Ectodermal cell (in vitro differentiated cells): ENCODE measurements around the gene PRDM15.

Experiments
- H3K27ac ChIP-seq: 2 replicates; pipeline ENCODE4 v1.7.0; 2013; ENCODE audit warnings: mild to moderate bottlenecking, low read depth, low read length; ENCODE audit not compliant: insufficient read depth, poor library complexity, severe bottlenecking
- H3K27me3 ChIP-seq: 2 replicates; pipeline ENCODE4 v1.7.0; 2013; ENCODE audit warnings: mild to moderate bottlenecking, low read length; ENCODE audit not compliant: insufficient read depth, control insufficient read depth, poor library complexity, severe bottlenecking
- H3K36me3 ChIP-seq: one replicate; pipeline ENCODE4 v1.7.0; 2013; ENCODE audit warnings: low read length; ENCODE audit not compliant: control insufficient read depth, insufficient read depth
- H3K4me1 ChIP-seq: one replicate; pipeline ENCODE4 v1.7.0; 2013; ENCODE audit warnings: low read length; ENCODE audit not compliant: control insufficient read depth, insufficient read depth
- H3K4me3 ChIP-seq: 2 replicates; pipeline ENCODE4 v1.7.0; 2013; ENCODE audit warnings: low read depth, low read length, control low read depth; ENCODE audit not compliant: insufficient read depth
- H3K9me3 ChIP-seq: 2 replicates; pipeline ENCODE4 v1.7.0; 2013; ENCODE audit warnings: mild to moderate bottlenecking, low read length, moderate library complexity; ENCODE audit not compliant: control insufficient read depth
- whole genome bisulfite sequencing, 2 experiments: methylation state at CpG; one replicate each; pipeline ENCODE4 v1.1.7; 2013; ENCODE audit warnings: missing lambda C conversion rate in 2 of 2; 5-methylcytosine and 5-hydroxymethylcytosine counted together

PRDM15 gene

DNA sequence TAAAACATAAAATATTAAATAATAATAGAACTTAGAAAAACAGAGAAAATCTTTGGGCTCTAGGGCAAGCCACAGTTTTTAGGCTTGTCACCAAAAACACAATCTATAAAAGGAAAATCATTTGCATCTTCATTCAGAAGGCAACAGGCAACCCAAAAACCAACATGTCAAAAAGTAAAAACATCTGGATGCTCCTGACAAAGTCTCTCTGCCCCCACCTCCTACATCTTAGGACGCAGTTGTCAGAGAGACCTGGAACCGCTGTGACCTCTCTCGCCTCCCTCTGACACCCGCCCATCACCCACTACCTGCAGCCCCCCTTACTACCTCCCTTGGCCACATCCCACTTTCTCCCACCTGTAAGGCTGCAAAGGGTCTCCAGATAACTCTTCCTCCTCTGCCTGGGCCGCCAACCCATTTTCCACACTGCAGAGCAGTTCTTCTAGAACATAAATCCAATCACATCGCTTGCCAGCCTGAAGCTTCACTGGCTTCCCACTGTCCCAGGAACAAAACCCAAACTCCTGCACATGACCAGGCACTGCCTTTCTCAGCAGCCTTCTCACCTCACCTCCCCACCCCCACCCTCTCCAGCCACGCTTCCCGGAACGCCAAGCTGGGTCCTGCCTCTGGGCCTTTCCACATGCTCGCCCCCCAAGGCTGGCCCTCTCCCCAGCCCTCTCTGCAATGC is 14.7 kb downstream of the PRDM15 start:
- WGBS, 2 experiments: 82 to 86% methylated on average over 10 of the region's 10 CpGs
- no peak overlapping the region for H3K27ac ChIP-seq
- H3K4me3 ChIP-seq: no peak overlapping the region
- no peaks in the 10 kb centered on the region for H3K27me3 ChIP-seq
- H3K9me3 ChIP-seq: no peaks in the 10 kb centered on the region
- H3K36me3 ChIP-seq: no peaks in the 10 kb centered on the region
- H3K4me1 ChIP-seq: no peaks in the 10 kb centered on the region

GRCh38 chr21:41863439-41863740 is 15.8 kb downstream of the PRDM15 start:
- H3K36me3 ChIP-seq: no peaks in the 10 kb centered on the region
- H3K4me3 ChIP-seq: no peak overlapping the region
- no peaks in the 10 kb centered on the region for H3K27me3 ChIP-seq
- no peak overlapping the region for H3K27ac ChIP-seq
- H3K9me3 ChIP-seq: no peaks in the 10 kb centered on the region
- H3K4me1 ChIP-seq: no peaks in the 10 kb centered on the region
- WGBS, 2 experiments: 97 to 98% methylated on average over 4 of the region's 4 CpGs

DNA sequence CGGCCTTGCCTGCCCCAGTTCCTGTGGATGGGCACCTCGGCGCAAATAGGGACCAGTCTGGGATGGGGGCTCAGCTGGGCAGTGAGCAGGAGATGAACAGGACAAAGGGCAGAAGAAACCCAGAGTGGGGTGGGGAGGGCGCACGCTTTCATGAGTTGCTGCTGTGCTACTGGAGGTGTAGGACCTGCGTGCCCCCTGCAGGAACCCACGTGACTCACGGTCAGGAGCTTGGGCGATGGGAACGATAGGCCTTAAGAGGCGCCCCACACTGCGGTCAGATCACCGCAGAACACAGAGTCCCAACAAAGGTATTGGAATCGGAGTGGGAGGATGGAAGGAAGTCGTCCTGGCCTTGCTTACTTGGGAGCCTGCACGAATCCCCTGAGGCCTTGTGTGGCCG is 17.2 kb downstream of the PRDM15 start:
- 83 to 88% methylated on average over 17 of the region's 17 CpGs for WGBS, 2 experiments
- Histone ChIP-seq H3K27ac (no peak overlapping the region), H3K36me3 (no peaks in the 10 kb centered on the region), H3K27me3 (no peaks in the 10 kb centered on the region), H3K4me1 (no peaks in the 10 kb centered on the region), H3K9me3 (no peaks in the 10 kb centered on the region), H3K4me3 (no peak overlapping the region)

- H3K27me3 ChIP-seq: no peaks in the 10 kb centered on the region
- H3K9me3 ChIP-seq: no peaks in the 10 kb centered on the region
- H3K27ac ChIP-seq: no peak overlapping the region
- no peaks in the 10 kb centered on the region for H3K4me1 ChIP-seq
- H3K36me3 ChIP-seq: no peaks in the 10 kb centered on the region
- 89 to 95% methylated on average over 4 of the region's 4 CpGs for WGBS, 2 experiments
- H3K4me3 ChIP-seq: no peak overlapping the region
These were observed 17.9 kb downstream of the PRDM15 start for GRCh38 chr21:41861255-41861654.

- no peak overlapping the region for H3K4me3 ChIP-seq
- no peaks in the 10 kb centered on the region for H3K27me3 ChIP-seq
- H3K4me1 ChIP-seq: no peaks in the 10 kb centered on the region
- no peaks in the 10 kb centered on the region for H3K36me3 ChIP-seq
- no peaks in the 10 kb centered on the region for H3K9me3 ChIP-seq
- no peak overlapping the region for H3K27ac ChIP-seq
- WGBS, 2 experiments: 94 to 95% methylated on average over 23 of the region's 23 CpGs
These were observed 19.7 kb downstream of the PRDM15 start for GRCh38 chr21:41859297-41859980.

GRCh38 chr21:41858466-41859296 is 20.5 kb downstream of the PRDM15 start:
- Histone ChIP-seq H3K27me3 (no peaks in the 10 kb centered on the region), H3K27ac (no peak overlapping the region), H3K4me1 (no peaks in the 10 kb centered on the region), H3K9me3 (no peaks in the 10 kb centered on the region), H3K36me3 (no peaks in the 10 kb centered on the region), H3K4me3 (no peak overlapping the region)
- 95 to 96% methylated on average over 27 of the region's 27 CpGs for WGBS, 2 experiments

DNA sequence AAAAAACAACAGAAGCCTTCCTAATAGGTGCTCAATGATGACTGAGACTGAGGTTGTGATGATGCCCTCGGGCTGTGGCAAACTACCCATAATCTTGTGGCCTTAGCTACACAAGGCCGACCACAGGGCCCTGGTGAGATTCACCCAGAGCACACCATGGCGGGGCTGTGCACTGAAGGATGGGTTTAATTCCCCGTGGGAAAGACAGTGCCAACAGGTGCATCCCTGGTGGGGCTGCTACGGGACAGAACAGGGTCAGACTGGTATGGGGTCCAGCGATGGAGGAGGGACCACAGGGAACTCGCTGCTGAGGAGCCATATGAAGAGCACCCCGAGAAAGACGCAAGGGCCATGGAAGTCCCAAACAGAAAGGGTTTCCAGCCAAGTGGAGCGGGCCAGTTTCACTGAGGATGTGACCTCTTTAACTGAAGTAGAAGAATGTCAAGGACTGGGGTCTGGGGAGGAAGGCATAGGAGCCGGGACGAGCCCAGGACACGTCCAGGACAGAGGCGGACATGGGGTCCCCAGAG is 21.3 kb downstream of the PRDM15 start:
- no peaks in the 10 kb centered on the region for H3K27me3 ChIP-seq
- H3K36me3 ChIP-seq: no peaks in the 10 kb centered on the region
- H3K4me1 ChIP-seq: no peaks in the 10 kb centered on the region
- no peaks in the 10 kb centered on the region for H3K9me3 ChIP-seq
- H3K27ac ChIP-seq: no peak overlapping the region
- no peak overlapping the region for H3K4me3 ChIP-seq
- 92 to 94% methylated on average over 14 of the region's 14 CpGs for WGBS, 2 experiments

DNA sequence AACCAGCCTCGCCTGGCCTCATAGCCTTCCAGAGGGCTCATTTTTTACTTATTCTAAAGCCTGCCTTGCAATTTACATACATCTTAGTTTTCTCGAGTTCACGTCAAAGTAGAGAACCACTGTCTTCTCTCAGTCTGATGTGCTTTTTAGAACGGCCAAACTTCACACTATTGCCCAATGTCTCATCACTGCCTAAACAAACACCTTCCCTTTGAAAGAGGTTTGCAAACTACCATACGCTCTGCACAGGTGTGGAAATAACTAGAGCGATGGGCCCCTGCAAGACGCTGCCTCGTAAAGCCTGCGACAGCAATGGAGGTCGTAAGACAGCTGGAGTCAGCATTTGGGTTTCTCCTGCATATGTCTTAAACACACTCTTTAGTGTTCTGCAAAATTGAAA is 22.6 kb downstream of the PRDM15 start:
- no peak overlapping the region for H3K27ac ChIP-seq
- WGBS, 2 experiments: 93 to 95% methylated on average over 10 of the region's 10 CpGs

DNA sequence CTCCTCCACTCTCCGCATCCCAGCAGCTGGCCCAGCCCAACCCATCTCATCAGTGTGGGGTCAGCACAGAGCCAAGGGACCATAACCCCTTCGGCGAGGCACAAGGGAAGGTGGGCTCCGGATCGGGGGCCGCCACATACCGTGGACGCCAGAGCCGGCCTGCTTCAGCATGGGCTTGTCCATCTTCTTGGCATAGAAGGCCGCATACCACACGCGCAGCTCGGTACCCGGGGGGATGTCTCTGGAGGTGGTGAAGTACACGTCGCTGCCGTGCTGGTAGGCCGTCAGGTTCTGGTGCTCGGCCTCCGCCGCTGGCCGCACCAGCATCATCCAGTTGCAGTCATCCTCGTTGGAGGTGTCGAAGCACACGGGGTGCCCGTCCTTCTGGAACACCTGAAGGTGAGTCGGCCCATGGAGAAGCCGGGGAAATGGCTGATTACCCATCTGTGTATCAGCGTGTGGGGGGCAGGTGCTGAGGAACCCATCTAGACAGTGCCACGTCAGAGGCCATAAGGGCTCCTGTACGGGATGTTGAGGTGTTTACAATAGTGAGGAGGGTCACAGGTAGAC is 24.6 kb downstream of the PRDM15 start:
- H3K9me3 ChIP-seq: no peaks in the 10 kb centered on the region
- H3K27me3 ChIP-seq: no peaks in the 10 kb centered on the region
- H3K36me3 ChIP-seq: no peaks in the 10 kb centered on the region
- H3K4me3 ChIP-seq: no peak overlapping the region
- no peak overlapping the region for H3K27ac ChIP-seq
- WGBS, 2 experiments: 93 to 95% methylated on average over 31 of the region's 31 CpGs
- H3K4me1 ChIP-seq: no peaks in the 10 kb centered on the region

More for the DNA sequence above, 22.6 kb downstream of the PRDM15 start:
- Histone ChIP-seq H3K9me3 (no peaks in the 10 kb centered on the region), H3K4me3 (no peak overlapping the region), H3K36me3 (no peaks in the 10 kb centered on the region), H3K27me3 (no peaks in the 10 kb centered on the region), H3K4me1 (no peaks in the 10 kb centered on the region)

GRCh38 chr21:41852929-41853320 is 26.2 kb downstream of the PRDM15 start:
- Histone ChIP-seq H3K4me3 (no peak overlapping the region), H3K4me1 (no peaks in the 10 kb centered on the region), H3K36me3 (no peaks in the 10 kb centered on the region), H3K9me3 (no peaks in the 10 kb centered on the region), H3K27me3 (no peaks in the 10 kb centered on the region), H3K27ac (no peak overlapping the region)
- 91 to 93% methylated on average over 9 of the region's 9 CpGs for WGBS, 2 experiments
